GM18861 (cell line): ENCODE measurements around the gene BFSP1.
A peak's percentile ranks its signal among the peaks of the same experiment; 100 is the strongest.

Experiments used
- ATAC-seq: cut with Tn5 transposase; IDR thresholded peaks from one replicate; pipeline ENCODE4 v1.9.1; 2021; ENCODE audit not compliant: unreplicated experiment

The BFSP1 gene

GRCh38 chr20:17530716-17531664, at the start of gene BFSP1:
Gene BFSP1 (minus strand): TSS chr20:17531379. CDS start chr20:17531329, 50 bp downstream.
- ATAC-seq, result no peak

- no peak for ATAC-seq
Observed at GRCh38 chr20:17580895-17581294, 49.7 kb upstream of the BFSP1 start.

- no peak for ATAC-seq
Observed at GRCh38 chr20:17579369-17580039, 48.3 kb upstream of the BFSP1 start.

- ATAC-seq, result no peak
Observed at GRCh38 chr20:17576215-17576614, 45.0 kb upstream of the BFSP1 start.

- ATAC-seq, result no peak
Observed at GRCh38 chr20:17573463-17573862, 42.3 kb upstream of the BFSP1 start.

GRCh38 chr20:17572034-17572638, 41.0 kb upstream of the BFSP1 start:
- ATAC-seq, result no peak

GRCh38 chr20:17571153-17571527, 40.0 kb upstream of the BFSP1 start:
- peak; percentile 52 for ATAC-seq

- ATAC-seq, result peak; percentile 17
Observed at GRCh38 chr20:17570347-17571152, 39.4 kb upstream of the BFSP1 start.

GRCh38 chr20:17569616-17570346, 38.6 kb upstream of the BFSP1 start, which contains the start of gene DSTN:
Gene DSTN (plus strand): TSS chr20:17570075. CDS start chr20:17570209, 134 bp downstream.
- ATAC-seq, result peak; percentile 78

- ATAC-seq, result no peak
Observed at GRCh38 chr20:17568972-17569521, 37.9 kb upstream of the BFSP1 start.

GRCh38 chr20:17568045-17568788, 37.0 kb upstream of the BFSP1 start:
- no peak for ATAC-seq

GRCh38 chr20:17566345-17566744, 35.2 kb upstream of the BFSP1 start:
- no peak for ATAC-seq

GRCh38 chr20:17565169-17565845, 34.1 kb upstream of the BFSP1 start:
- no peak for ATAC-seq

GRCh38 chr20:17562804-17563305, 31.7 kb upstream of the BFSP1 start:
- ATAC-seq, result no peak

- ATAC-seq, result no peak
Observed at GRCh38 chr20:17560344-17561074, 29.3 kb upstream of the BFSP1 start.

- ATAC-seq, result no peak
Observed at GRCh38 chr20:17559338-17559737, 28.2 kb upstream of the BFSP1 start.

- no peak for ATAC-seq
Observed at GRCh38 chr20:17558941-17559304, 27.7 kb upstream of the BFSP1 start.
